Gastrocnemius medialis (tissue), 4 donors: ENCODE measurements around the gene WDR91. TPM values are rescaled to one million over a fixed set of nuclear protein-coding genes. Genes with fewer than 3 reads are reported as not detected.

Source experiments
- ATAC-seq, 2 donors: fragments of 150-250 bp; one replicate each; pipeline ENCODE4 v1.9.1; 2016
- DNase-seq, 2 donors: peaks; one replicate each; pipeline ENCODE4 v3.0.0-alpha.2; 2019
- H3K27ac ChIP-seq, 4 donors: fragments of 200-600 bp; sonication (generic); 1 replicate in 1 of 4; 2 replicates in 3 of 4; pipeline ENCODE4 v1.5.1; 2016 to 2018; ENCODE audit warnings: mild to moderate bottlenecking in 2 of 4, moderate library complexity in 1 of 4
- H3K27me3 ChIP-seq, 3 donors: fragments of 200-600 bp; sonication (generic) in 2 of 3; 1 replicate in 1 of 3; 2 replicates in 2 of 3; pipeline versions ENCODE4 v1.5.1 to v1.6.0; 2016 to 2019; ENCODE audit warnings: mild to moderate bottlenecking in 1 of 3, moderate library complexity in 1 of 3
- H3K36me3 ChIP-seq, 2 donors: fragments of 200-600 bp; sonication (generic) in 1 of 2; one replicate each; pipeline ENCODE4 v1.5.1; 2017 to 2018
- H3K4me1 ChIP-seq, 2 donors: fragments of 200-600 bp; sonication (generic) in 1 of 2; one replicate each; pipeline ENCODE4 v1.5.1; 2016 to 2017; ENCODE audit warnings: mild to moderate bottlenecking in 2 of 2
- H3K4me3 ChIP-seq, 4 donors: fragments of 200-600 bp; sonication (generic) in 3 of 4; 1 replicate in 1 of 4; 2 replicates in 3 of 4; pipeline ENCODE4 v1.5.1; 2016 to 2019; ENCODE audit warnings: mild to moderate bottlenecking in 2 of 4
- H3K9me3 ChIP-seq, 3 donors: fragments of 200-600 bp; sonication (generic) in 2 of 3; 1 replicate in 1 of 3; 2 replicates in 2 of 3; pipeline ENCODE4 v1.5.1; 2016 to 2019
- CTCF ChIP-seq, 5 experiments: fragments of 450-650 bp in 3 of 5; fragments of 200-600 bp in 2 of 5; sonication (generic) in 2 of 5; IDR thresholded peaks in 4 of 5; conservative IDR thresholded peaks in 1 of 5; 1 replicate in 4 of 5; 2 replicates in 1 of 5; pipeline ENCODE4 v1.5.1; 2016 to 2019; ENCODE audit warnings: antibody characterized with exemption in 5 of 5, mild to moderate bottlenecking in 3 of 5, moderate library complexity in 3 of 5
- POLR2A ChIP-seq, 2 donors: fragments of 450-650 bp; IDR thresholded peaks; one replicate each; pipeline ENCODE4 v1.6.1; 2017; ENCODE audit warnings: antibody characterized with exemption in 2 of 2, mild to moderate bottlenecking in 2 of 2, moderate library complexity in 2 of 2
- in situ Hi-C, 4 donors: fragments of 200-750 bp; cut with MboI; loops; one replicate each; pipeline versions ENCODE4 v1.15.0 to v1.8.0; 2017; ENCODE audit warnings: low sequenced_read_pairs in 4 of 4
- intact Hi-C: fragments of 100-400 bp; cut with DNase I; formaldehyde crosslinking; loops from one replicate; pipeline ENCODE4 v1.15.1; 2023; ENCODE audit warnings: low total_unique reads
- total RNA-seq, 4 donors: library from RNA; depleted of rRNA; stranded (reverse); fragments of >200 nt; gene quantifications; one replicate each; pipeline versions ENCODE4 v1.1.0 to v1.2.3, GENCODE V29; 2016

Gene WDR91
- total RNA-seq, 4 donors from 2014 or later: 3.6 to 8.0 (median 6.4) TPM

GRCh38 chr7:135205850-135206249 lies 5.5 kb downstream of the WDR91 start:
- H3K4me3 ChIP-seq: no peak overlapping the region
- H3K27ac ChIP-seq: no peak overlapping the region
- H3K4me1 ChIP-seq: peaks cover 13 to 25% of the 10 kb centered on the region in 2 donors
- intact Hi-C loops: no loop called here
- no peak for TF ChIP-seq POLR2A (IDR thresholded peaks at IDR 0.05)
- TF ChIP-seq CTCF (IDR thresholded peaks at IDR 0.05 in 4 of 5, conservative IDR thresholded peaks at IDR 0.05 in 1 of 5): no peak
- in situ Hi-C loops: loop anchor here in 1 of 4 donors (10.0 kb wide), 1 partner anchor 221 kb away; the partner anchor contains the start of gene AGBL3
- no peaks in the 10 kb centered on the region for H3K27me3 ChIP-seq
- no peak for ATAC-seq
- no peak for DNase-seq
- H3K9me3 ChIP-seq: no peaks in the 10 kb centered on the region
- H3K36me3 ChIP-seq: peaks cover 0 to 47% of the 10 kb centered on the region in 2 donors

DNA sequence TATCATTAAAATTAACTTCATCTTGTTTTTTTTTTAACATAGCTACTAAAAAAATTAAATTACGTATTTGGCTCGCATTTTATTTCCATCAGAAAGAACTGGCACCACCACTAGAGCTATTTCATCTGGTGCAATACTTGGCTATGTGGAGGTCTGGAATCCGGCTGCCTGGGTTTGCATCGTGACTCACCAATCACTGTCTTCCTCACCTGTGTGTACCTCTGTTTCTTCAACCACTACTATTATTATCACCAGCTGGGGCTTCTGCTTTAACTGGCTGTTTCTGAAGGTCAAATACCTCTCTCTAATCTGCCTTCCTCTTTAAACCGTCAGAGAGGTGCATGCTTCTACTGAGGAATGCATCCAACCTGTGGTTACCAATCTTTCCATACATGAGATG lies 6.5 kb downstream of the WDR91 start:
- intact Hi-C loops: no loop called here
- DNase-seq (no peak), ATAC-seq (no peak)
- peaks cover 10 to 16% of the 10 kb centered on the region in 2 donors for H3K4me1 ChIP-seq
- no peaks in the 10 kb centered on the region for H3K9me3 ChIP-seq
- TF ChIP-seq CTCF (IDR thresholded peaks at IDR 0.05 in 4 of 5, conservative IDR thresholded peaks at IDR 0.05 in 1 of 5): no peak
- TF ChIP-seq POLR2A (IDR thresholded peaks at IDR 0.05): no peak
- H3K36me3 ChIP-seq: peaks cover 0 to 49% of the 10 kb centered on the region in 2 donors
- no peaks in the 10 kb centered on the region for H3K27me3 ChIP-seq
- H3K4me3 ChIP-seq: no peak overlapping the region
- no peak overlapping the region for H3K27ac ChIP-seq
- in situ Hi-C loops: loop anchor here in 1 of 4 donors (10.0 kb wide), 1 partner anchor 220 kb away; the partner anchor contains the start of gene AGBL3

DNA sequence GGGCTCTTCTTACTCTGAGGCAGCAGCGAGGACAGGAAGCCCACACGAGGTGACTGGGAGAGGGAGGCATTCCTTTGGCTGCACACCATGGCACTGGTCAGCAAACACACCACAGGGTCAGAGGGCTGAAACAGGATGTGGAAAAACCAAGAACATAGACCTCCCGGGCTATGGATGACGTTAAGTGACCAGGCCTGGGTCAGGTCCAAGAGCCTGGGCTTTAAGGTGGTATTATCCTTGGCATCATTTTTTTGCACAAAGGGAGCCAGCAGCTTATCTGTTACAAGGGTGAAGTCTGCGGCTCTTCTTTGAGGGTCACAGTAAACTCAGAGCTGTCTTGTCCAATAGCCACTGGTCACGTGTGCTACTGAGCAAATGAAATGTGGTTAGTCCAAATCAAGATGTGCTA lies 7.0 kb downstream of the WDR91 start:
- Histone ChIP-seq H3K27ac (no peak overlapping the region), H3K4me1 (peaks cover 6 to 16% of the 10 kb centered on the region in 2 donors)

GRCh38 chr7:135201350-135201749 lies 10.0 kb downstream of the WDR91 start:
- in situ Hi-C loops: loop anchor here in 1 of 4 donors (10.0 kb wide), 1 partner anchor 217 kb away; the partner anchor contains the start of gene AGBL3
- H3K36me3 ChIP-seq: peaks cover 0 to 82% of the 10 kb centered on the region in 2 donors

More for the DNA sequence above, 7.0 kb downstream of the WDR91 start:
- H3K27me3 ChIP-seq: no peaks in the 10 kb centered on the region
- H3K36me3 ChIP-seq: peaks cover 0 to 54% of the 10 kb centered on the region in 2 donors
- TF ChIP-seq CTCF (IDR thresholded peaks at IDR 0.05 in 4 of 5, conservative IDR thresholded peaks at IDR 0.05 in 1 of 5): no peak
- no peak for TF ChIP-seq POLR2A (IDR thresholded peaks at IDR 0.05)
- in situ Hi-C loops: loop anchor here in 1 of 4 donors (10.0 kb wide), 1 partner anchor 220 kb away; the partner anchor contains the start of gene AGBL3
- no peak for ATAC-seq
- no peaks in the 10 kb centered on the region for H3K9me3 ChIP-seq
- intact Hi-C loops: no loop called here
- DNase-seq: no peak
- H3K4me3 ChIP-seq: no peak overlapping the region

More at GRCh38 chr7:135201350-135201749, 10.0 kb downstream of the WDR91 start:
- Histone ChIP-seq H3K4me3 (no peak overlapping the region), H3K9me3 (no peaks in the 10 kb centered on the region), H3K4me1 (peaks cover 2 to 6% of the 10 kb centered on the region in 2 donors), H3K27me3 (no peaks in the 10 kb centered on the region), H3K27ac (no peak overlapping the region)
- TF ChIP-seq POLR2A (IDR thresholded peaks at IDR 0.05): no peak
- TF ChIP-seq CTCF (IDR thresholded peaks at IDR 0.05 in 4 of 5, conservative IDR thresholded peaks at IDR 0.05 in 1 of 5): no peak
- ATAC-seq (no peak), DNase-seq (no peak)
- intact Hi-C loops: no loop called here
